Measurements from ENCODE around the gene RHPN2.
"Not testable (repeated sequence)": the region's sequence is repeated elsewhere in the genome, so short reads cannot be mapped to it uniquely, and the experiment has no call there.

The RHPN2 gene

DNA sequence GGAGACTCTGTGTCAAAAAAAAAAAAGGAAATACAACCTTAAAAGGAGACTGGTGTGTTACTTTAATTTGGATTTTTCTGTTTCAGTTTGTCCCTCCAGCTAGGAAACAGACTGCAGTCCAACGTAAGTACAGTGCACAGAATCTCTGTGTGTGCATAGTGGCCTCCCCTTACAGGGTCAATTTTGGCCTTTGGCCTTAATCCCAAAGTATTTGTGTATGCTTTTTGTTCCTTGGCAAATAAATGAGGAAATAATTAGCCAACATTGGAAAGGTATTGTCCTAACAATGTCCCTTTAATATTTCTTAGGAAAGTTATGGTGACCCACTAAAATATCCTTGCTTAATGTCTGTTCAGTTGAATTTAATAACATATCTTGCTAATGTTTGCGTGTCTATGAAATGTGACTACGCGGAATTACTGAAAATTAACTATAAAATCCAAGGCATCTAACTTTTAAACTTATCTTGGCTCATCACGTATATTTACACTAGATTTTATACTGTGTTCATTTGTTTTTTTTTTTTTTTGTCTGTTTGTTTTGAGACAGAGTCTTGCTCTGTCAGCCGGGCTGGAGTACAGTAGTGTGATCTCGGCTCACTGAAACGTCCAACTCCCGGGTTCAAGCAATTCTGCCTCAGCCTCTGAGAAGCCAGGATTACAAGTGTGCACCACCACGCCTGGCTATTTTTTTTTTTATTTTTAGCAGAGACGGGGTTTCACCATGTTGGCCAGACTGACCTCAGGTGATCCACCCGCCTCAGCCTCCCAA lies 39.0 kb downstream of the RHPN2 start:
- not testable (repeated sequence) for DNase-seq

DNA sequence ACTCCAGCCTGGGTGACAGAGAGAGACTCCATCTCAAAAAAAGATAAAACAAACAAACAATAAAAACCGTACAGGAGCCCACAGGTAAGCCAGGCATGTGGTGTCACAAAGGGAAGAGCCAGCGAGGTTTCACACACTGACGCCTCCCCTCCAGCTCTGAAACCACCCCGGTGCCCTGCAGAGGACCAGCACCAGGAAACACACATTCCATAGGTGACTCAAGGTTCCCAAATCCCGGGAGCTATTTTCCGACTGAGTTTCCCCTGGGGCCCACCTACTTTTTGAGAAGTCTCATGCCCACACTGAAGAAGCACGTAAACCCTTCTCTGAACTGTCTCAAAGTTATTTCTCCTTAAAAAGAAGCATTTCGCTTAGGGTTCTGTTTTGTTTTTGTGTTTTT lies 40.3 kb downstream of the RHPN2 start:
- no peak for DNase-seq

GRCh38 chr19:33022472-33023116 lies 42.1 kb downstream of the RHPN2 start:
- DNase-seq: no peak

- DNase-seq: not testable (repeated sequence)
These were observed 53.8 kb downstream of the RHPN2 start for GRCh38 chr19:33010891-33011290.

DNA sequence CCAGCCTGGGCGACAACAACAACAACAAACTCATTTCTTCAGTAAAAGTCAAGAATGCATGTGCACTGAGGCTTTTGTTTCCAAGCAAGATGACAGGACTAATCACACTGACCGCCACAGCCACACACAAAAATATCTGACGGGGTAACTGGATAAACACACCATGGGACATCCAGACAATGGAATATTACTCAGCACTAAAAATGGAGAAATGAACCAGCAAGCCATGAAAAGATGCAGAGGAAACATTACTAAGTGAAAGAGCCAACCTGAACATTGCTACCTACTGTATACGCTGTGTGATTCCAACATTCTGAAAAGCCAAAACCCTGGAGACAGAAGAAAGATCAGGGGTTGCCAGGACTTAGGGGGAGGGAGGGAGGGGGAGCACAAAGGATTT lies 56.0 kb downstream of the RHPN2 start:
- DNase-seq: no peak

DNA sequence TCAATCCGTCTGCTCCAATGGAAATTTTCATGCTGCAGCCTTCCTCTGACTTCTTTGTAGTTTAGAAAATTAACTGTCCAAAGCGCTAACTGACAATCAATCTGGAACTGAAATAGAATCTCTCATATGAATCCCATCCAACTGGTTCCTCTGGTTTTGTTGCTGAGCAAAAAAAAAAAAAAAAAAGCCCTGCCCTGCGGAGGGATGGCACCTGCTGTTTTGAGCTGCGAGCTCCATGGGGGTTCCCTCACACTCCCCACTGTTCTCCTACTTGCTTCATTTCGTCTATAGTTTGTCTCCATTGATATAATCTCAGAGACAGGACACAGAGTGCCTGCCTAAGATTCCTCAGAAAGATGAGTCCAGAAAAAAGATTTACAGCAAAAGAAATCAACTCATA lies 59.2 kb downstream of the RHPN2 start:
- DNase-seq: no peak

DNA sequence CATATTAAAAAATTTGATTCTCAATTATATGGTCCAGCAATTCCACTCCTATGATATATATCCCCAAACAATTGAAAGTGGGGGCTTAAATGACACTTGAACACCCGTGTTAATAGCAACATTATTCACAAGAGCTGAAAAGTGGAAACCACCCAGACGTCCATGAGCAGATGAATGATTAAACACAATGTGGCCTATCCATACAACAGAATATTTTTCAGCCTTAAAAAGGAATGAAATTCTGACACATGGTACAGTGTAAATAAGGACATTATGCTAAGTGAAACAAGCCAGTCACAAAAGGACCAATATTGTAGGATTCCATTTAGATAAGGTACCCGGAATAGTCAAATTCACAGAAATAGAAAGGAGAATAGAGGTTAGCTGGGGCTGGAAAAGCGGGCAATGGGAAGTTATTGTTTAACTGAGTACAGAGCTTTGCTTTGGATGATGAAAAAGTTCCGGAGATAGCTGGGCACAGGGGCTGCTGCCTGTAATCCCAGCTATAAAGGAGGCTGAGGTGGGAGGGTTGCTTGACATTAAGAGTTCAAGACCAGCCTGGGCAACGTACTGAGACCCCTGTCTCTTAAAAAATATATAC lies 61.2 kb downstream of the RHPN2 start:
- not testable (repeated sequence) for DNase-seq

DNA sequence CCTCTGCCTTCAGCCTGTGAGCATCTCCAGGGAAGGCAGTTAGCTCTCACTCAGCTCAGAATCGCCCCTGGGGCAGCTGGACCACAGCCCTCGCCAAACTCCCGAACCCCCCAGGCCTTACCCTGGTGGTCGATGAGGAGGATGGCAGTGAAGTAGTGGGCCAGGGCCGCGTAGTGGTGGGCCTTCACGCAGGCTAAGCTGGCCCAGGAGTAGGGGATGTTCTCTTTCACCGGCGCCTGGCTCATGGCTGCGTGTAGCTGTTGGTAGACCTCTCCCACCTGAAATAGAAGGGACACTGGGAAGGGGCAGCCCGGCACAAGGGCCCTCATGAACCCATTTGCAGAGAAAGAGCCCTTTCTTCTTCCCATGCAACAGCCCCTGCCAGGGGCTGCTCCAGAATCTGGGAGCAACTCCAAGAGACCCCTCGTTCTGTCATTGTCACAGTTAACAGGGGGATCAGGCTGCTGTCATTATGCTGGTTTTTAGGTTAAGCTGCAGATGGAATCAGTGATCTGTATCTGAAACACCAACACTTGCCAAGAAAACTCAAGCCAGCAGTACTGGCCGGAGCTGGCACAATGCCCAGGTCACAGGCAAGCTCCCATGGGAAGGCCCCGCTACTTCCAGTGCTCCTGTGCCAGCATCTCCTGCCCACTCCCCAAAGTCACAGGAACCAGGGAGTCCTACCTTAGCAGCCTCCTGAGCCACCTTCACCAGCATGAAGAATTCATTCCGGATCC lies 62.4 kb downstream of the RHPN2 start:
- not testable (repeated sequence) for DNase-seq

DNA sequence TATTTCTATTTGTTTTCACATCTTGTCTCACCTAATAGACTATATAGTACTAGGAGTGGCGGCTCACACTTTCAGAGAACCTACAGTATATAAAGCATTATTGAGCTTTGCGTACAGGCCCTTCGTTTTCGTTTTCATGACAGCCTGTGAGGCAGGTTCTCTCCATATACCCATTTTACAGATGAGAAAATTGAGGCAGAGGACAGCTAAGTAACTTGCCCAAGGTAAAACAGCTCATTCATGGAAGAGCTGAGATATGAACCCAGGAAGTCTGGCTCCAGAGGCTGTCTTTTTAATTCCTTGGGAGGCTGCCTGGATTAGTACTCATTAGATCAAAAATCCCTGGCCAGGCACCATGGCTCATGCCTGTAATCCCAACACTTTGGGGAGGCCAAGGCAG lies 63.8 kb downstream of the RHPN2 start:
- no peak for DNase-seq

GRCh38 chr19:33000510-33000909 lies 64.2 kb downstream of the RHPN2 start:
- no peak for DNase-seq

GRCh38 chr19:32998722-32999121 lies 66.0 kb downstream of the RHPN2 start:
- no peak for DNase-seq

DNA sequence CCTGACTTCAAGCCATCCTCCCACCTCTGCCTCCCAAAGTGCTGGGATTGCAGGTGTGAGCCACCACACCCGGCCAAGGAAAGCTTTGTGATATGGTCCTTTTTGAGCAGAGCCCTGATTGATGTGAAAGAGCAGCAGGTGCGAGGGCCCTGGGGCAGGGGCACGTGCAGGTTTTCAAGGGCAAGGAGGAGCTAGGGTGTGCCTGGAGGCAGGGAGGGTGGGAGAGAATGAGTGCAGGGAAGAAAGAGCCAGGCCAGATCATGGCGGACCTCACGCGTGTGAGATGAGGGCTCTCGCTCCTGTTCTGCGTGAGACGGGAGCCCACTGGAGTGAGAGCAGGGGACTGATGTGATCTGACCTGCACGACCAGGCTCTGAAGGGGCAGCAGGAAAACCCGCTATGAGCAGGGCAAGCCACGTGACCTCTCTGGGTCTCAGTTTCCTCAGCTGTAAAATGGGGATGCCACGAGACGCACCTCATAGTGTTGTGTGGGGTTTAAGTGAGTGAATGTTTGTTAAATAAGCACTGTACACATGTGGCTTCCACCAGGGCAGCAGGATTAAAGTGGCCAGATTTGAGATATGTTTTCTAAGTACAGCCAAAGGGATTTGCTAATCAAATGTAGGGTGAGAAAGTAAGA lies 66.9 kb downstream of the RHPN2 start:
- no peak for DNase-seq

DNA sequence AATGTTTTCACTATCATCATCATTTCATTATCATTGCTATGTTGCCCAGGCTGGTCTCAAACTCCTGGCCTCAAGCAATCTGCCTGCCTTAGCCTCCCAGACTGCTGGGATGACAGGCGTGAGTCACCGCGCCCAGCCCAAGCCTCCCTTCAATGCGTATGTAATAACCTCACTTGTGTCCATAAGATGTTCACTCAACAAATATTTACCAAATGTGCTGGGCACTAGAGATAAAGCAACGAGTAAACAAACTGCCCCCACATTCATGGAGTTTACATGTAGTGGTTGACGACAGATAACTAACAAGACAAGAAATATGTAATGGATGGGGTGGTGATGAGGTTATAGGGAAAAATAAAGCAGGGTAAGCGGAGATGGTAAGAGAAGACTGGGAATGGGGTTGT lies 67.6 kb downstream of the RHPN2 start:
- DNase-seq: not testable (repeated sequence)

DNA sequence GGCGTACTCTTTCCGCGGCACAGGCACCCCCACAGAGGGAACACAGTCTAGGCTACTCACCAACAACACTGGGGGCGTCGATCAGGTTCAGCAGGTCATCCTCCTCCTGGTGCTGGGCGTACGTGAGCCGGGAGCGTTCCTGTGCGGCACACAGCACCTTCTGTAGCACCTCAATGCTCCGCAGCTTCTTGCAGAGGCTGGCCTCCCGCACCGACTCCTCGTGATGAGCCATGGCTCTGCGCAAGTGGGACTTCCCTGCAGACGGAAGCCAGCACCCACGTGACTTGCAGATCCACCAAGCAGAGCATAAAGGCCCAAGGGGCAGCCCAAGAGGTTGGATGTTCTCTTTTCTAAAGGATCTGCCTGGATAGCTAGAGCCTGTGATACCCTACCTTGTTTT lies 68.7 kb downstream of the RHPN2 start:
- DNase-seq: not testable (repeated sequence)

DNA sequence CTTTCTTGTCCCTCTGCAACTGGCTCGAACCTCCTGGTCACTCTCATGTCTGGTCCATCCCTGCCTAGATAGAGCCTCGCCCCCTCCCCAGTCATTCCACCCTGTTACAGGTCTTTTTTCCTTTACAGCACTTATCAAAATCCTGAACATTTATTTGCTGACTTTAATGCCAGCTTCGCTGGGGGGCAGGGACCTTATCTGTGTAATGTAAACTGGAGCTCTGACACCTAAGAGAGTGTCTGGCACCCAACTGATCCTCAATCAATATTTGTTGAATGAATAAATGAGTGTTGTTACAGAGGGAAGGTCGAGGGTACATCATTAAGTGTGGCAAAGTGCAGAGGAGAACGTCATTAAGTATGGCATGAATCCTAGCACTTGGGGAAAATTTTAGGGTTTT lies 76.0 kb downstream of the RHPN2 start:
- DNase-seq: no peak

- DNase-seq: not testable (repeated sequence)
These were observed 76.4 kb downstream of the RHPN2 start for GRCh38 chr19:32988254-32988653.

GRCh38 chr19:32982488-32982887 lies 82.2 kb downstream of the RHPN2 start:
- not testable (repeated sequence) for DNase-seq

DNA sequence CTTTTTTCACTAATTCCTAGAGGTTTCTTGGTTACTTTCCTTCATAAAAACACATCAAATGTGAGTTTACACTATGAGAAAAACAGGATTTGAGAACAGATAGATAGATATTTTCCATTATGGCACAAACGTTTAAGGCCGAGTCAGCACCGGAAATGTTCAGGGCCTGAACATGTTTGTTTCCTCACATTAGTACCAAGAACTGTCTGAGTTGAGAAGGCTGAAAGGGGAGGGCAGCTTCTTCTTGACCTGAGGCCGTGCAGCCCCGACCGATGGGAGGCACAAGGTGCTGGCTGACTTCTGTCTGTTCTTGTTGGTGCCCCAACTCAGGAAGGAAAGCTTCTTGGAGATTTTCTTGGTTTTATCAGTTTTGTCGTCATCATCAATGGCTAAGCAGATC lies 84.9 kb downstream of the RHPN2 start:
- not testable (repeated sequence) for DNase-seq

DNA sequence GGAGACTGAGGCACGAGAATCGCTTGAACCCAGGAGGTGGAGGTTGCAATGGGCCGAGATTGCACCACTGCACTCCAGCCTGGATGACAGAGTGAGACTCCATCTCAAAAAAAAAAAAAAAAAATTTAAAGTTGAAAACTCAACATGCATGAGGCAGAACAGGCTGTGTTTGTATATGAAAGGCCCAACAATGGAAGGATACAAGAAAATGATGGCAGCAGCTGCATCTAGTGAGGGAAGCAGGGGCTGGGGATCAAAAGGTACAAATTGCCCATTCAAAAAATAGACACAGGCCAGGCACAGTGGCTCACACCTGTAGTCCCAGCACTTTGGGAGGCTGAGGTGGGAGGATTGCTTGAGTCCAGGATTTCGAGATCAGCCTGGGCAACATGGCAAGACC lies 86.9 kb downstream of the RHPN2 start:
- not testable (repeated sequence) for DNase-seq

GRCh38 chr19:32977280-32977679 lies 87.4 kb downstream of the RHPN2 start:
- no peak for DNase-seq

GRCh38 chr19:32976223-32976805 lies 88.4 kb downstream of the RHPN2 start:
- peak; percentile 33 to 64 for DNase-seq

Measured in NCI-H1930 (cell line).